Coronary artery (tissue), 2 donors: ENCODE results near the gene UNKL.

Source experiments
- DNase-seq: peaks from one replicate; pipeline ENCODE4 v3.0.0-alpha.2; 2017; ENCODE audit warnings: low spot score
- H3K27ac ChIP-seq, 2 donors: fragments of 200-600 bp; sonication (generic); one replicate each; pipeline ENCODE4 v1.5.1; 2016 to 2019
- H3K4me3 ChIP-seq: fragments of 200-600 bp; sonication (generic); 2 replicates; pipeline ENCODE4 v1.5.1; 2016; ENCODE audit warnings: mild to moderate bottlenecking, moderate library complexity
- TF ChIP-seq, protein P1 (sequence below): fragments of 200-600 bp; sonication (generic); IDR thresholded peaks from one replicate; pipeline ENCODE4 v1.5.1; 2019; ENCODE audit warnings: antibody characterized with exemption

Gene UNKL

GRCh38 chr16:1430214-1430758 is 15.8 kb upstream of the UNKL start:
- Histone ChIP-seq H3K27ac (no peak overlapping the region), H3K4me3 (no peak overlapping the region)
- TF ChIP-seq, protein P1, sequence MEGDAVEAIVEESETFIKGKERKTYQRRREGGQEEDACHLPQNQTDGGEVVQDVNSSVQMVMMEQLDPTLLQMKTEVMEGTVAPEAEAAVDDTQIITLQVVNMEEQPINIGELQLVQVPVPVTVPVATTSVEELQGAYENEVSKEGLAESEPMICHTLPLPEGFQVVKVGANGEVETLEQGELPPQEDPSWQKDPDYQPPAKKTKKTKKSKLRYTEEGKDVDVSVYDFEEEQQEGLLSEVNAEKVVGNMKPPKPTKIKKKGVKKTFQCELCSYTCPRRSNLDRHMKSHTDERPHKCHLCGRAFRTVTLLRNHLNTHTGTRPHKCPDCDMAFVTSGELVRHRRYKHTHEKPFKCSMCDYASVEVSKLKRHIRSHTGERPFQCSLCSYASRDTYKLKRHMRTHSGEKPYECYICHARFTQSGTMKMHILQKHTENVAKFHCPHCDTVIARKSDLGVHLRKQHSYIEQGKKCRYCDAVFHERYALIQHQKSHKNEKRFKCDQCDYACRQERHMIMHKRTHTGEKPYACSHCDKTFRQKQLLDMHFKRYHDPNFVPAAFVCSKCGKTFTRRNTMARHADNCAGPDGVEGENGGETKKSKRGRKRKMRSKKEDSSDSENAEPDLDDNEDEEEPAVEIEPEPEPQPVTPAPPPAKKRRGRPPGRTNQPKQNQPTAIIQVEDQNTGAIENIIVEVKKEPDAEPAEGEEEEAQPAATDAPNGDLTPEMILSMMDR, result no peak
- DNase-seq, result no peak

DNA sequence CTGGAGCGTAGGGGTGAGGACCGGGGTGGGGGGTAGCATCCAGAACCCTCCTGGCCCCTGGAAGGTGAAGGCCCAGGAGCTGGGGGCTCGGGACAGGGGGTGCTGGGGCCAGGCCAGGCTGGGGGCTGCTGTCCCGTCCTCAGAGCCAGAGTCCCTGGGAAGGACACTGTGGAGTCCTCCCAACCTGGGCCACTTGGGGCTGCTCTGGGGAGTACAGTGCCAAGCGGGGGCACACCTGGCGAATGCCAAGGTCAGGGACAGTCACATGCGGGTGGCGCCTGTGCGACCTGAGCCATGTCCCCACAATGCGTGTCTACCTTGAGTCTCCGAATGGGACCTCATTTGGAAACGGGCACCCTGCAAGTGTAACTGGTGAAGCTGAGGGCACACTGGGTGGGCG is 15.1 kb upstream of the UNKL start:
- Histone ChIP-seq H3K27ac (no peak overlapping the region), H3K4me3 (no peak overlapping the region)
- TF ChIP-seq, protein P1, result no peak
- DNase-seq, result no peak

DNA sequence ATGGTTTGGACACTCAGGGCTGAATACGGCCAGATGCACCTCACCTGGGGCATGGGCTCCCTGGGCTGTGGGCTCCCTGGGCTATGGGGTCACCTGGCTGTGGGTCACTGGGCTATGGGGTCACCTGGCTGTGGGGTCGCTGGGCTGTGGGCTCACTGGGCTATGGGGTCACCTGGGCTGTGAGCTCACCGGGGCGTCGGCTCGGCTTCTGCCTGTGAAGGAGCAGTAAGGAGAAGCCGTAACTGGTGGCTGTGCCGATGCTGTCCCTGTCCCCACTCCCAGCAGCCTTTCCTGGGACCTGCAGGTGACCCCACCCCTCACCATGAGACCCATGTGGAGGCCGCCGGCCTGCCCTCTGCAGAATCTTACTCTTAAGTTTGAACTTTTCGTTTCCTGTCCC is 14.5 kb upstream of the UNKL start:
- DNase-seq, result no peak

DNA sequence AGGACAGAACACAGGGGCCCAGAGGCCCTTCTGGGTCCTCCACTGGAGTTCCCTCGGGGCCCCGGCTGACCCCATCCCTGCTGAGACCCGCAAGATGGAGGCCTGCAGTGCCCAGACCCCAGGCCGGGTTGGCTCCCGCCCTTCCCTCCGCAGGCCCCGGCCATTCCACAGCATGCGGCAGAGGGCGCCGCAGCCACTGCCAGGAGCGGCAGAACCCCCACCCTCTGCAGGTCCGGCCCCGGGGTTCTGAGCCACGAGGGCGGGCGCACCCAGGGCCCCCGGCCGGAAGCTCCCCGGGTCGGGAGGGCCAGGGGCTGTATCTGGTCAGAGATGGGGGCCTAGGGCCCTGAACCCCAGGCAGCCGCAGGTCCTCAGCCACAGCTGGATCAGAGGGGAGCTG is 14.0 kb upstream of the UNKL start:
- TF ChIP-seq, protein P1, result no peak
- Histone ChIP-seq H3K4me3 (no peak overlapping the region), H3K27ac (no peak overlapping the region)
- no peak for DNase-seq

More for the DNA sequence above, 14.5 kb upstream of the UNKL start:
- Histone ChIP-seq H3K4me3 (no peak overlapping the region), H3K27ac (no peak overlapping the region)
- TF ChIP-seq, protein P1, result no peak

- no peak overlapping the region for H3K4me3 ChIP-seq
- TF ChIP-seq, protein P1, result no peak
- no peak for DNase-seq
- H3K27ac ChIP-seq, result no peak overlapping the region
These were observed 13.3 kb upstream of the UNKL start for GRCh38 chr16:1427473-1428461.

DNA sequence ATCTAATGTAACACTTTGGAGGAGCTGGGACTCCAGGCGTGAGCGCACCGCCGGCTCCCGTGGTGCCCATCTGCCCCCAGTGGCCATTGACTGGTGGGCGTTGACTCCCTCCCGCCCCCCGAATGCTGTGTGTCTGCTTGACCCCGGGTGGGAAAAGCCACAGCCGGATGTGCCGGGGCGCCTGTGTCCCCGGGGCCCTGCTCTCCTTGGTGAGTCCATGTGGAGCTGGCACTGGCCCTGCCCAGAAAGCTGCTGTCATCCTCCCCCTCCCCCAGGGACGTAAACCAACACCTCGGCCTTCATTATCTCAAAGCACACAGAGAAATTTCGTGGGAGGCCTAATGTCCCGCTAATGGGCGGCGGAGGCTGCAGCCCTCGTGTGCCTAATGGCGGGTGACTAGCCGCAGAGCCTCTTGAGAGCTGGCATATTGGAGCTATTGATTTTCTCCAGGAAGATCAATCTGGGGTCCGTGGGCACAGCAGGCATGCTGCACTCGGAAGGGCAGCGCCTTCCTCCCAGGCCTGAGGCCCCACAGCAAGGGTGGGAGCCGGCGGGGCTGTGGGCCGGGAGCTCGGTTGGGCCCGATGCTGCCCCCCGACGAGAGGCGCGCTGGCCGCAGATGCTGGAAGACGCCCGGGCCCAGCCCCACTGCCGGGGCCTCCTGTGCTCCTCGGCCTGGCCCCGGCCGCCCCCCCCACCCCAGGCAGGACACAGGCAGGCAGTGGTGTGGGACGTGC is 12.4 kb upstream of the UNKL start:
- TF ChIP-seq, protein P1, result no peak
- no peak overlapping the region for H3K4me3 ChIP-seq
- DNase-seq, result no peak
- H3K27ac ChIP-seq, result no peak overlapping the region
